Measurements from ENCODE around the gene SPHKAP. TPM values are rescaled to one million over a fixed set of nuclear protein-coding genes. Genes with fewer than 3 reads are reported as not detected.

SPHKAP gene
- total RNA-seq, 2 experiments from 2014 or later: not detected

- no peak for ATAC-seq
These were observed 141.5 kb downstream of the SPHKAP start for GRCh38 chr2:228039752-228040534.

GRCh38 chr2:228038967-228039366, 142.5 kb downstream of the SPHKAP start:
- Mint-ChIP-seq H3K27me3 (no peaks in the 10 kb centered on the region), H3K4me3 (no peak overlapping the region), H3K27ac (no peak overlapping the region), H3K9me3 (ENCODE audit: low read depth) (no peaks in the 10 kb centered on the region), H3K36me3 (no peaks in the 10 kb centered on the region), H3K4me1 (no peaks in the 10 kb centered on the region)
- no peak for DNase-seq
- no peak for ATAC-seq
- CTCF ChIA-PET: no interaction called here

More at GRCh38 chr2:228039752-228040534, 141.5 kb downstream of the SPHKAP start:
- H3K4me3 Mint-ChIP-seq: no peak overlapping the region
- H3K27ac Mint-ChIP-seq: no peak overlapping the region
- no peak for DNase-seq
- no peaks in the 10 kb centered on the region for H3K4me1 Mint-ChIP-seq
- no peaks in the 10 kb centered on the region for H3K36me3 Mint-ChIP-seq
- H3K27me3 Mint-ChIP-seq: no peaks in the 10 kb centered on the region
- CTCF ChIA-PET: no interaction called here
- no peaks in the 10 kb centered on the region for H3K9me3 Mint-ChIP-seq (ENCODE audit: low read depth)

- no peaks in the 10 kb centered on the region for H3K36me3 Mint-ChIP-seq
- ATAC-seq (no peak), DNase-seq (no peak)
- no peaks in the 10 kb centered on the region for H3K9me3 Mint-ChIP-seq (ENCODE audit: low read depth)
- H3K4me3 Mint-ChIP-seq: no peak overlapping the region
- CTCF ChIA-PET: no interaction called here
- H3K4me1 Mint-ChIP-seq: no peaks in the 10 kb centered on the region
- H3K27ac Mint-ChIP-seq: no peak overlapping the region
- no peaks in the 10 kb centered on the region for H3K27me3 Mint-ChIP-seq
These were observed 143.6 kb downstream of the SPHKAP start for GRCh38 chr2:228037915-228038314.

- Mint-ChIP-seq H3K9me3 (ENCODE audit: low read depth) (peaks cover 4% of the 10 kb centered on the region), H3K4me3 (no peak overlapping the region), H3K4me1 (no peaks in the 10 kb centered on the region), H3K27ac (no peak overlapping the region), H3K36me3 (no peaks in the 10 kb centered on the region), H3K27me3 (no peaks in the 10 kb centered on the region)
- DNase-seq: no peak
- CTCF ChIA-PET: no interaction called here
- ATAC-seq: no peak
These were observed 157.9 kb downstream of the SPHKAP start for GRCh38 chr2:228023619-228024018.

GRCh38 chr2:228018311-228018710, 163.2 kb downstream of the SPHKAP start:
- DNase-seq (no peak), ATAC-seq (no peak)
- no peak overlapping the region for H3K27ac Mint-ChIP-seq
- H3K4me3 Mint-ChIP-seq: no peak overlapping the region
- no peaks in the 10 kb centered on the region for H3K4me1 Mint-ChIP-seq
- no peaks in the 10 kb centered on the region for H3K27me3 Mint-ChIP-seq
- CTCF ChIA-PET: no interaction called here
- H3K9me3 Mint-ChIP-seq (ENCODE audit: low read depth): peaks cover 2% of the 10 kb centered on the region
- no peaks in the 10 kb centered on the region for H3K36me3 Mint-ChIP-seq

GRCh38 chr2:228017784-228018183, 163.7 kb downstream of the SPHKAP start:
- H3K27me3 Mint-ChIP-seq: no peaks in the 10 kb centered on the region
- no peaks in the 10 kb centered on the region for H3K36me3 Mint-ChIP-seq
- CTCF ChIA-PET: no interaction called here
- H3K9me3 Mint-ChIP-seq (ENCODE audit: low read depth): peaks cover 2% of the 10 kb centered on the region
- no peak overlapping the region for H3K4me3 Mint-ChIP-seq
- DNase-seq (no peak), ATAC-seq (no peak)
- H3K4me1 Mint-ChIP-seq: no peaks in the 10 kb centered on the region
- no peak overlapping the region for H3K27ac Mint-ChIP-seq

GRCh38 chr2:228016402-228016801, 165.1 kb downstream of the SPHKAP start:
- Mint-ChIP-seq H3K27ac (no peak overlapping the region), H3K27me3 (no peaks in the 10 kb centered on the region), H3K4me1 (no peaks in the 10 kb centered on the region), H3K9me3 (ENCODE audit: low read depth) (peaks cover 2% of the 10 kb centered on the region), H3K36me3 (no peaks in the 10 kb centered on the region), H3K4me3 (no peak overlapping the region)
- CTCF ChIA-PET: no interaction called here
- DNase-seq: no peak
- no peak for ATAC-seq

- peaks cover 2% of the 10 kb centered on the region for H3K9me3 Mint-ChIP-seq (ENCODE audit: low read depth)
- H3K27me3 Mint-ChIP-seq: no peaks in the 10 kb centered on the region
- H3K27ac Mint-ChIP-seq: no peak overlapping the region
- no peaks in the 10 kb centered on the region for H3K4me1 Mint-ChIP-seq
- H3K4me3 Mint-ChIP-seq: no peak overlapping the region
- ATAC-seq (no peak), DNase-seq (no peak)
- H3K36me3 Mint-ChIP-seq: no peaks in the 10 kb centered on the region
- CTCF ChIA-PET: no interaction called here
These were observed 165.7 kb downstream of the SPHKAP start for GRCh38 chr2:228015741-228016140.

- H3K27me3 Mint-ChIP-seq: no peaks in the 10 kb centered on the region
- no peak for ATAC-seq
- DNase-seq: no peak
- no peaks in the 10 kb centered on the region for H3K4me1 Mint-ChIP-seq
- no peaks in the 10 kb centered on the region for H3K9me3 Mint-ChIP-seq (ENCODE audit: low read depth)
- H3K4me3 Mint-ChIP-seq: no peak overlapping the region
- CTCF ChIA-PET: no interaction called here
- H3K36me3 Mint-ChIP-seq: no peaks in the 10 kb centered on the region
- H3K27ac Mint-ChIP-seq: no peak overlapping the region
These were observed 185.1 kb downstream of the SPHKAP start for GRCh38 chr2:227996366-227996765.

GRCh38 chr2:227990937-227991336, 190.6 kb downstream of the SPHKAP start:
- no peak overlapping the region for H3K27ac Mint-ChIP-seq
- CTCF ChIA-PET: no interaction called here
- no peak for ATAC-seq
- H3K36me3 Mint-ChIP-seq: no peaks in the 10 kb centered on the region
- H3K27me3 Mint-ChIP-seq: no peaks in the 10 kb centered on the region
- no peaks in the 10 kb centered on the region for H3K9me3 Mint-ChIP-seq (ENCODE audit: low read depth)
- no peak for DNase-seq
- H3K4me1 Mint-ChIP-seq: no peaks in the 10 kb centered on the region
- no peak overlapping the region for H3K4me3 Mint-ChIP-seq

- ATAC-seq (no peak), DNase-seq (no peak)
- CTCF ChIA-PET: no interaction called here
- Mint-ChIP-seq H3K27me3 (no peaks in the 10 kb centered on the region), H3K4me1 (no peaks in the 10 kb centered on the region), H3K27ac (no peak overlapping the region), H3K4me3 (no peak overlapping the region), H3K36me3 (no peaks in the 10 kb centered on the region), H3K9me3 (ENCODE audit: low read depth) (no peaks in the 10 kb centered on the region)
These were observed 208.2 kb downstream of the SPHKAP start for GRCh38 chr2:227973241-227973640.

- H3K27ac Mint-ChIP-seq: no peak overlapping the region
- no peak overlapping the region for H3K4me3 Mint-ChIP-seq
- ATAC-seq: no peak
- no peaks in the 10 kb centered on the region for H3K4me1 Mint-ChIP-seq
- no peaks in the 10 kb centered on the region for H3K9me3 Mint-ChIP-seq (ENCODE audit: low read depth)
- H3K36me3 Mint-ChIP-seq: no peaks in the 10 kb centered on the region
- H3K27me3 Mint-ChIP-seq: no peaks in the 10 kb centered on the region
- CTCF ChIA-PET: no interaction called here
- DNase-seq: no peak
These were observed 209.8 kb downstream of the SPHKAP start for GRCh38 chr2:227971619-227972230.

GRCh38 chr2:227960317-227960716, 221.2 kb downstream of the SPHKAP start:
- H3K9me3 Mint-ChIP-seq (ENCODE audit: low read depth): no peaks in the 10 kb centered on the region
- CTCF ChIA-PET: no interaction called here

GRCh38 chr2:227942965-227943364, 238.5 kb downstream of the SPHKAP start:
- DNase-seq: no peak
- no peak for ATAC-seq
- Mint-ChIP-seq H3K4me3 (no peak overlapping the region), H3K4me1 (no peaks in the 10 kb centered on the region), H3K36me3 (no peaks in the 10 kb centered on the region), H3K27me3 (no peaks in the 10 kb centered on the region), H3K27ac (no peak overlapping the region), H3K9me3 (ENCODE audit: low read depth) (no peaks in the 10 kb centered on the region)
- CTCF ChIA-PET: no interaction called here

More at GRCh38 chr2:227960317-227960716, 221.2 kb downstream of the SPHKAP start:
- no peaks in the 10 kb centered on the region for H3K27me3 Mint-ChIP-seq
- H3K4me3 Mint-ChIP-seq: no peak overlapping the region
- H3K27ac Mint-ChIP-seq: no peak overlapping the region
- DNase-seq (no peak), ATAC-seq (no peak)
- no peaks in the 10 kb centered on the region for H3K36me3 Mint-ChIP-seq
- no peaks in the 10 kb centered on the region for H3K4me1 Mint-ChIP-seq
